EH (cell line): ENCODE results near the gene ZNF800.

Source experiments
- DNase-seq: peaks from one replicate; pipeline ENCODE4 v3.0.0-alpha.2; 2015; ENCODE audit warnings: low read depth

ZNF800 gene

DNA sequence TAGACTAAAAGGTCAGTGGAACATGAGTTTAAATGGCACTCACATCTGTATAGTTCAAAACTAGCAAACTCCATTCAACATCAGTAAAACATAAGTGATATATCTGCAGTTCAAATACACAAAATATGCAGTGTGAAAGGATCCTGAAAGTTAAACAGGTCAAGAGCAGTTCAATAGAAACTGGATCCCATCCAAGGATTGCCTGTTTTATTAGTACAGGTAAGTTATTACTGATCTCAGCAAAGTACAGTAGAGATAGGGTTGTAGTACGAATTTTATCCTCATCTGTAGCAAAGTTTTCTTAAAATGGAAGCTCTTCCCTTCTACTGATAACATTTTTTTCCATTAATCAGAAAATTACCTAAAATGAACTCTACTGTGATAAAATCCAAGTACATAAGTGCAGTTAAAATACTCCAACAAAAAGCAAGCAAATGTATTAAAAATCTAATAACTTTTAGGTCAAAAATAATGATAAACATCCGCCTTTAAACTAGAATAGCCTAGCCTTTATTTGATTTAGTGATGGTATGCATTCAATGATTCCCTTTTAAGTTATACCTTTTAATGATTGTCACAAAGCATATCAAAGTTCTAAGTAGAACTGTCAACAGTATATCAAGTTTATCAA is 2.2 kb downstream of the ZNF800 start:
- no peak for DNase-seq

DNA sequence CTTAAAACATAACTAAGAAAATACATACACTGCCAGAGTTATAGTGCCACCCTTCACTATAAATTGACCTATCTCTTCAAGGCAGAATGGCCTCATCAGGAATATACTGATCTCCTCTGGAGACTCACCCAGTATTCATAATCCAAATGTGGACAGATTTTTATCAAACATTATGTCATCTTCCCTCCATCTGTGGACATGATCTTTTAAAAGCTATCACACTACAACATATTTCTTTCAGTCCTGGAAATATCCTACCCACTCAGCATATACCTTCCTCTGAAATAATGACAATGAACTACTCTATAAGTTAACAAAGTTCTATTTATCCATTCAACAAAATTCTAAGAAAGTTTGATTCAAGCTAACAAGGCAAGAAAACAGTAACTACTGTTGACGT is 3.2 kb downstream of the ZNF800 start:
- no peak for DNase-seq

DNA sequence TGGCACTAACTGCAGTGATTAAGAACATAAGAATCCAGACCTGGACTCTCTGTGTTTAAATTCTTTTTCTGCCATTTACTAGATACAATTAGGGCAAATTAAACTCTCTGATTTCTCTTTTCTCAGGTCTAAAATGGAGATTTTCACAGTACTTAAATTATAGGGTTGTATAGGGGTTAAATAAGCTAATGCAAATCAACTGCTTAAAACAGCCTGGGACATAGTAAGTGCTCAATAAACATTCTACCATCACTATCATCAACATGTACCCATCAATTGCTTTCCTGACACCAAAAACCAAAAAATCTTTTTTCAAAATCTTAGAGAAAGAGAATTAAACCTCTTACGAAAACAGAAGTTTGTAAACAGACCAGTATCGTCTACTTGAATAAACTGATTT is 4.5 kb downstream of the ZNF800 start:
- no peak for DNase-seq

GRCh38 chr7:127383123-127383835 is 9.2 kb downstream of the ZNF800 start:
- DNase-seq, result peak; percentile 29

GRCh38 chr7:127382301-127383085 is 10.0 kb downstream of the ZNF800 start:
- DNase-seq, result no peak

DNA sequence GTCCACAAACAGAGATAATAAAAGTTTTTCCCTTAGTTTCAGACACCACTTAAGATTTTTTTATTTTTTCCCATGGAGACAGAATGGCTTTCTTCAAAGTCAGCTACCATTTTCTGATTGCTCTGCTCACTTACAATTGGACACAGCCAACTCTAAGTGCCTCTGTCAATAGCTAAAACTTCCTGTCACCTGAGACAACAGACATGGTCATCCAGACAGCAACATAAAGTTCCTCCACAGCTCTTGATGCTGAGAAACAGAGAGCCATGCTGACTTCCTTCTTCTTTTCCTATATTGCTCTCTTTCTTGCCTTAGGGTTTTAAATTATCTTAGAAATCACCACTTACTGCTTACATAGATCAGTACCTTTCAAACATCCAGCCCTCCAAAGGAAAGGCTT is 12.0 kb downstream of the ZNF800 start:
- DNase-seq, result no peak

DNA sequence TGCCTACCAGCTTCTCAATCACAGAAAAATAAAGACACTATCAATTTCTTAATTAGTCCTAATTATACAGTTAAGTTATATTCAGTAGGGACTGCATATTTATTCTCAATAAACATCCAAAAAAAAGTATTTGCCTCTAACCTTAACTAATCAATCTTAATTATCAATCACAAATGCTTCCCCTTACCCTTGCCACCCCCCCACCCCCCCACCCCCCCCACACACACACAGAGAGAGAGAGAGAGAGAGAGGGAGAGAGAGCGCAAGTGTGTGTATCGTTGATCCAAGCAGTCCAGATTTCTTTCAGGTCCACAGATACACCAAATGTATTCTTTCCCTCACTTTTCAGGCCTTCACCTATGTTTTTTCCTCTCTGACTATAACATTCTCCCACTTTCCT is 12.9 kb downstream of the ZNF800 start:
- no peak for DNase-seq

DNA sequence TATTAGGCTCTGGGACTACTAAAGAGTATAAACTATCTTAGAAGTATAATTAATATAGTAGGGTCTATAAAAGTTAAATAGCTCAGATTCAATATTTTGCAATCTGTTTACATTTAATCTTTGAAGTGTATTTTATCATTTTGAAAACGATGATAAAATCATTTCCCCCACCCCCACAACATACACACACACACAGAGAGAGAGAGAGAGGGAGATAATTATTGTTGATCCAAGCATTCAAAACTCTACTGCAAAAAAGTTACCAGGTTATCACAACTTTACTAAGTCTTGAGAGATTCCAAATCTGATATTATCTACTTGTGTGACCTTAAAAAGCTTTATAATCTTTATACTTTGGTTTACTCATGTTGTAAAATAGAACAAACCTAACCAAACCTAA is 14.0 kb downstream of the ZNF800 start:
- no peak for DNase-seq

GRCh38 chr7:127377425-127377824 is 15.1 kb downstream of the ZNF800 start:
- DNase-seq, result no peak

GRCh38 chr7:127375631-127376030 is 16.9 kb downstream of the ZNF800 start:
- DNase-seq, result peak; percentile 14

- DNase-seq, result no peak
Measured at GRCh38 chr7:127367679-127368078, 24.8 kb downstream of the ZNF800 start.

GRCh38 chr7:127366680-127367079 is 25.8 kb downstream of the ZNF800 start:
- no peak for DNase-seq

- DNase-seq, result no peak
Measured at GRCh38 chr7:127365957-127366315, 26.6 kb downstream of the ZNF800 start.

GRCh38 chr7:127365164-127365956 is 27.1 kb downstream of the ZNF800 start:
- DNase-seq, result no peak

- no peak for DNase-seq
Measured at GRCh38 chr7:127362364-127363027, 30.0 kb downstream of the ZNF800 start.

DNA sequence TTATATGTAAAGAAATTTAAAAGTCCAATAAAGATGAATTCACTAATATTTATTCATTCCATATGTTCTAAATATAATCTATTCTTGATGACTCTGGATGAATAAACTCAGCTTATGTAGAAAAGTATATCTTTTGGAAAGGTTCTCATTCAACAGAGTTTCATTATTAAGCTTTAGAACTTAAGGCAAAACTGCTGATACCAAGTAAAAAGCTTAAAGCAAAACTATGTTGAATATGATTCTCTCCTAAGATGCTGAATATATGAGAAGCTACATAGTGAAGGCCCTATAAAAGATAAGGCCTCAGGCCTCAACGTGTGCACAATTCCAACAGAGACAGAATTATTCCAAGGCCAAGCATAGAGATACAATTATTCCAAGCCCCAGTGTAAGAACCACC is 30.8 kb downstream of the ZNF800 start:
- no peak for DNase-seq

GRCh38 chr7:127359011-127359410 is 33.5 kb downstream of the ZNF800 start:
- no peak for DNase-seq

GRCh38 chr7:127353897-127354296 is 38.6 kb downstream of the ZNF800 start:
- no peak for DNase-seq

DNA sequence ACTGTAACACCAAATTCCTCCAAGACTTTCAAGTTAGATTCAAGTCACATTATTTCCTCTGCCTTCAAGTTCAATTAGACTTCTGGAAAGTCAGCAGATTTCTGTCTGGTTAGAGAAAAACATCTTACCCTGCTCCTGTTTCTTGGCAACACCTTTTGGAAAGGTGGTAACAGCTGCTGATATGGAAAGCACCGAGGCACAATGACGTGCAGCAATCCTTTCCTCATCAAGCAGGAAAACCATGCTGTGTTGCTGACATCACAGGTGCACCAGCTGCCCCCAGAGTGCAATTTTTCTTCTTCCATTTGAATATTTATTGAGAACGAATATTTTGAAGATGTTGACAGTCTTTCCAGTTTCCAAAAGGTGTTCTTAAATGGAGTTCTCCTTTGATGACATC is 41.9 kb downstream of the ZNF800 start:
- DNase-seq, result no peak

DNA sequence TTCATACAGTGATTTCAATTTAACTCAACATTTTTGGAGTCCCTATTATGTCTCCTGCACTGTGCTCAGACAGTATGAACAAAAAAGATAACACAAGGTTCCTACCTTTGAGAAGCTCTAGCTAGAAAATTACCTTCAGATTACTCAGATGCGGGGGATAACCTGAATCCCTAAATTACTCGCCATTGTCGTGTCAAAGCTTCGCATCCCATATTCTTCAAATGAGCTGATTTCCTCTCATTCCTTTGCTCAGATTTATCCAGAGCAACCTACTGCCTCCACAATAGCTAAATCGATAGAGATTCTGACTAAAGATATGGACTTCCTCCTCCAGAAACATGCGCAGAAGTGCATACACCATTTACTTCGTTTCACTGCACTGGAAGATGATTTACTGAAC is 42.6 kb downstream of the ZNF800 start:
- DNase-seq, result no peak

- DNase-seq, result no peak
Measured at GRCh38 chr7:127348247-127348631, 44.3 kb downstream of the ZNF800 start.
